Endothelial cell of umbilical vein (primary cell): ENCODE data around the gene ARHGEF16. TPM values are rescaled to one million over a fixed set of nuclear protein-coding genes. Genes with fewer than 3 reads are reported as not detected.

Experiments used
- BruUV-seq: library from RNA; stranded (reverse); fragments of 400-500 nt; replicated peaks from 2 replicates; lab custom pipeline; 2021; lab: Mats Ljungman, UMichigan
- CTCF ChIA-PET: fragments of 300-600, 350-600 bp; sonication (Branson Sonifier 250); formaldehyde crosslinking; loops from one replicate; lab custom pipeline; 2021; ENCODE audit warnings: antibody characterized with exemption, inconsistent platforms; lab: Charles Lee
- POLR2A ChIA-PET: fragments of 300-600, 350-600 bp; sonication (Branson Sonifier 250); formaldehyde crosslinking; loops from one replicate; lab custom pipeline; 2021; ENCODE audit warnings: antibody characterized with exemption, inconsistent platforms; lab: Charles Lee
- DNase-seq: peaks from one replicate; pipeline ENCODE4 v3.0.0-alpha.2; 2011; ENCODE audit warnings: low read depth, low spot score
- FAIRE-seq: peaks from 2 replicates; lab custom pipeline; 2011; peaks lifted over from hg19 to GRCh38; lab: Jason Lieb, UNC
- H2AFZ ChIP-seq: 2 replicates; pipeline ENCODE4 v1.6.0; 2012; ENCODE audit warnings: low read depth, low read length, control low read depth, inconsistent platforms
- H3K27ac ChIP-seq: 2 replicates; pipeline ENCODE4 v1.5.1; 2011; ENCODE audit warnings: low read depth, mild to moderate bottlenecking, control low read depth, low read length, moderate library complexity; ENCODE audit not compliant: insufficient read depth
- H3K27me3 ChIP-seq, 2 experiments: 2 replicates each; pipeline versions ENCODE4 v1.6.0 to v1.6.1; 2011; ENCODE audit warnings: low read length in 2 of 2, mixed read lengths in 1 of 2; ENCODE audit not compliant: control insufficient read depth in 2 of 2, insufficient read depth in 2 of 2
- H3K36me3 ChIP-seq, 2 experiments: 2 replicates in 1 of 2; 3 replicates in 1 of 2; pipeline ENCODE4 v1.5.1; 2011; ENCODE audit warnings: low read length in 2 of 2, mild to moderate bottlenecking in 1 of 2, moderate library complexity in 1 of 2; ENCODE audit not compliant: control insufficient read depth in 2 of 2, insufficient read depth in 2 of 2; ENCODE audit errors: extremely low read depth in 1 of 2
- H3K4me1 ChIP-seq: 3 replicates; pipeline ENCODE4 v1.5.1; 2011; ENCODE audit warnings: mild to moderate bottlenecking, low read length; ENCODE audit not compliant: control insufficient read depth, insufficient read depth; ENCODE audit errors: extremely low read depth
- H3K4me2 ChIP-seq: 2 replicates; pipeline ENCODE4 v1.6.1; 2011; ENCODE audit warnings: low read length, control low read depth, mixed read lengths; ENCODE audit not compliant: insufficient read depth
- H3K4me3 ChIP-seq, 3 experiments: fragments of 200-600 bp in 1 of 3; sonication (generic), shearing (Covaris generic) in 1 of 3; replicated peaks in 1 of 3; 2 replicates each; pipeline ENCODE4 v1.5.1; 2011 to 2016; ENCODE audit warnings: control low read depth in 3 of 3, low read length in 3 of 3, mild to moderate bottlenecking in 2 of 3, inconsistent platforms in 1 of 3, low read depth in 1 of 3, moderate library complexity in 1 of 3; ENCODE audit not compliant: insufficient read depth in 1 of 3
- H3K79me2 ChIP-seq: 2 replicates; pipeline ENCODE4 v1.6.0; 2012; ENCODE audit warnings: low read length, inconsistent platforms; ENCODE audit not compliant: control insufficient read depth, insufficient read depth
- H3K9ac ChIP-seq: replicated peaks from 2 replicates; pipeline ENCODE3; 2011; ENCODE audit warnings: low read length, control low read depth; ENCODE audit not compliant: insufficient read depth; ENCODE audit errors: extremely low read depth
- H3K9me1 ChIP-seq: replicated peaks from 3 replicates; pipeline ENCODE4 v1.6.0; 2011; ENCODE audit warnings: mild to moderate bottlenecking, low read length; ENCODE audit not compliant: control insufficient read depth, insufficient read depth; ENCODE audit errors: extremely low read depth
- H3K9me3 ChIP-seq: replicated peaks from 2 replicates; pipeline ENCODE4 v1.5.1; 2012; ENCODE audit warnings: low read length, inconsistent platforms; ENCODE audit not compliant: control insufficient read depth, insufficient read depth
- H4K20me1 ChIP-seq: replicated peaks from 2 replicates; pipeline ENCODE3; 2011; ENCODE audit warnings: mild to moderate bottlenecking, low read length; ENCODE audit not compliant: control insufficient read depth, insufficient read depth; ENCODE audit errors: extremely low read depth
- CTCF ChIP-seq, 2 donors: IDR thresholded peaks; 1 replicate in 1 of 2; 2 replicates in 1 of 2; pipeline ENCODE4 v1.5.1; 2011; ENCODE audit warnings: low read length in 2 of 2, mild to moderate bottlenecking in 2 of 2, moderate library complexity in 2 of 2, control low read depth in 1 of 2, inconsistent platforms in 1 of 2, low read depth in 1 of 2; ENCODE audit not compliant: insufficient read depth in 1 of 2; ENCODE audit errors: extremely low read depth in 1 of 2
- FOS ChIP-seq: IDR thresholded peaks from 2 replicates; pipeline ENCODE4 v1.6.1; 2011; ENCODE audit warnings: mild to moderate bottlenecking, low read length, moderate library complexity, borderline replicate concordance; ENCODE audit not compliant: insufficient read depth
- GATA2 ChIP-seq: IDR thresholded peaks from 2 replicates; pipeline ENCODE4 v1.7.0; 2011; ENCODE audit warnings: low read depth, mild to moderate bottlenecking, moderate library complexity, mixed read lengths, low read length; ENCODE audit not compliant: insufficient read length, insufficient read depth
- JUN ChIP-seq: IDR thresholded peaks from 2 replicates; pipeline ENCODE4 v1.6.1; 2011; ENCODE audit warnings: borderline replicate concordance, low read depth; ENCODE audit not compliant: insufficient read length, insufficient read depth
- MYC ChIP-seq: IDR thresholded peaks from one replicate; pipeline ENCODE4 v1.6.1; 2011; ENCODE audit warnings: mild to moderate bottlenecking, low read depth, low read length
- dilution Hi-C: fragments of 300-500 bp; cut with MboI; formaldehyde crosslinking; loops from one replicate; pipeline ENCODE4 v1.15.0; 2019; ENCODE audit warnings: low sequenced_read_pairs; ENCODE audit not compliant: extremely low pct_ligation_motif_present
- intact Hi-C: fragments of 100-400 bp; cut with micrococcal nuclease; formaldehyde crosslinking; loops from one replicate; pipeline ENCODE4 v1.10.0; 2022
- polyA plus RNA-seq, 4 experiments: library from polyadenylated mRNA; depleted of rRNA in 3 of 4; stranded (reverse) in 3 of 4; unstranded in 1 of 4; fragments of >200 nt; gene quantifications; 2 replicates each; pipeline versions ENCODE4 v1.2.1 to v1.2.3, GENCODE V29; 2011 to 2012; ENCODE audit warnings: missing spikeins in 1 of 4
- total RNA-seq: library from RNA; stranded (reverse); gene quantifications from 2 replicates; pipeline ENCODE4 v1.2.3, GENCODE V29; 2021

Gene ARHGEF16
- total and polyA plus RNA-seq, 2 donors (not counting 3 experiments of a cell fraction or from before 2014, with no cell fraction given) = 0.52 to 1.3 TPM

- Histone ChIP-seq H3K4me1 (peaks cover 4% of the 10 kb centered on the region), H2AFZ (no peak overlapping the region), H4K20me1 (no peaks in the 10 kb centered on the region), H3K9me3 (no peaks in the 10 kb centered on the region), H3K9ac (no peak overlapping the region), H3K27ac (no peak overlapping the region), H3K9me1 (no peaks in the 10 kb centered on the region), H3K4me2 (no peak overlapping the region), H3K27me3 (no peaks in the 10 kb centered on the region), H3K79me2 (no peaks in the 10 kb centered on the region), H3K4me3 (no peak overlapping the region), H3K36me3 (no peaks in the 10 kb centered on the region)
- ChIA-PET POLR2A (no interaction called here), CTCF (interaction anchor here (0.8 to 3.8 kb wide), 8 partner anchors 10 to 158 kb away, joined by 3 to 82 read pairs (median 6); no protein-coding TSS in a partner anchor)
- FAIRE-seq (no peak), DNase-seq (no peak)
- intact Hi-C loops = loop anchor here (1.0 kb wide), 1 partner anchor 18 kb away; no protein-coding TSS in a partner anchor
- dilution Hi-C loops = no loop called here
- BruUV-seq = no TSS peak
- no peak for TF ChIP-seq CTCF (IDR thresholded peaks at IDR 0.05; ENCODE audit: extremely low read depth in 1 of 2, insufficient read depth in 1 of 2, low read depth in 1 of 2, low read length in 2 of 2)
- TF ChIP-seq MYC = no peak
- no peak for TF ChIP-seq GATA2
- TF ChIP-seq FOS = no peak
- no peak for TF ChIP-seq JUN
These were observed 16.3 kb downstream of the ARHGEF16 start for GRCh38 chr1:3470650-3471355.
